ENCODE results near the gene NOL7.

The NOL7 gene

GRCh38 chr6:13576017-13576416 lies 39.1 kb upstream of the NOL7 start:
- no peak overlapping the region for H3K27ac ChIP-seq (ENCODE audit: low read length)
- no peak overlapping the region for H3K4me3 ChIP-seq (ENCODE audit: low read length in 2 of 2)

GRCh38 chr6:13577926-13578325 lies 37.2 kb upstream of the NOL7 start:
- Histone ChIP-seq H3K36me3 (ENCODE audit: control insufficient read depth in 2 of 2, insufficient read depth in 2 of 2, low read length in 2 of 2) (peaks cover 4 to 8% of the 10 kb centered on the region in 2 donors), H3K9ac (ENCODE audit: low read length in 2 of 2) (no peak overlapping the region), H3K9me3 (ENCODE audit: control insufficient read depth in 2 of 2, low read length in 2 of 2) (no peaks in the 10 kb centered on the region), H3K27ac (ENCODE audit: low read length) (no peak overlapping the region), H3K4me1 (ENCODE audit: control insufficient read depth, insufficient read depth, low read length) (peaks cover 14% of the 10 kb centered on the region), H3K27me3 (ENCODE audit: control insufficient read depth in 1 of 2, insufficient read depth in 2 of 2, low read length in 2 of 2) (no peaks in the 10 kb centered on the region), H3K4me3 (ENCODE audit: low read length in 2 of 2) (no peak overlapping the region)

More at GRCh38 chr6:13576017-13576416, 39.1 kb upstream of the NOL7 start:
- Histone ChIP-seq H3K27me3 (ENCODE audit: control insufficient read depth in 1 of 2, insufficient read depth in 2 of 2, low read length in 2 of 2) (no peaks in the 10 kb centered on the region), H3K36me3 (ENCODE audit: control insufficient read depth in 2 of 2, insufficient read depth in 2 of 2, low read length in 2 of 2) (peaks cover 0 to 4% of the 10 kb centered on the region in 2 donors), H3K9ac (ENCODE audit: low read length in 2 of 2) (no peak overlapping the region), H3K4me1 (ENCODE audit: control insufficient read depth, insufficient read depth, low read length) (peaks cover 14% of the 10 kb centered on the region), H3K9me3 (ENCODE audit: control insufficient read depth in 2 of 2, low read length in 2 of 2) (no peaks in the 10 kb centered on the region)

GRCh38 chr6:13579911-13580310 lies 35.2 kb upstream of the NOL7 start:
- peaks cover 8 to 10% of the 10 kb centered on the region in 2 donors for H3K36me3 ChIP-seq (ENCODE audit: control insufficient read depth in 2 of 2, insufficient read depth in 2 of 2, low read length in 2 of 2)
- no peak overlapping the region for H3K4me3 ChIP-seq (ENCODE audit: low read length in 2 of 2)
- H3K4me1 ChIP-seq (ENCODE audit: control insufficient read depth, insufficient read depth, low read length): peaks cover 4% of the 10 kb centered on the region
- H3K27ac ChIP-seq (ENCODE audit: low read length): no peak overlapping the region
- H3K9me3 ChIP-seq (ENCODE audit: control insufficient read depth in 2 of 2, low read length in 2 of 2): no peaks in the 10 kb centered on the region
- no peak overlapping the region for H3K9ac ChIP-seq (ENCODE audit: low read length in 2 of 2)
- H3K27me3 ChIP-seq (ENCODE audit: control insufficient read depth in 1 of 2, insufficient read depth in 2 of 2, low read length in 2 of 2): no peaks in the 10 kb centered on the region

- Histone ChIP-seq H3K27ac (ENCODE audit: low read length) (no peak overlapping the region), H3K36me3 (ENCODE audit: control insufficient read depth in 2 of 2, insufficient read depth in 2 of 2, low read length in 2 of 2) (peaks cover 11 to 12% of the 10 kb centered on the region in 2 donors), H3K27me3 (ENCODE audit: control insufficient read depth in 1 of 2, insufficient read depth in 2 of 2, low read length in 2 of 2) (no peaks in the 10 kb centered on the region), H3K9me3 (ENCODE audit: control insufficient read depth in 2 of 2, low read length in 2 of 2) (no peaks in the 10 kb centered on the region), H3K9ac (ENCODE audit: low read length in 2 of 2) (no peak overlapping the region), H3K4me1 (ENCODE audit: control insufficient read depth, insufficient read depth, low read length) (no peaks in the 10 kb centered on the region), H3K4me3 (ENCODE audit: low read length in 2 of 2) (no peak overlapping the region)
Observed at GRCh38 chr6:13581700-13582229, 33.4 kb upstream of the NOL7 start.

- H3K9me3 ChIP-seq (ENCODE audit: control insufficient read depth in 2 of 2, low read length in 2 of 2): no peaks in the 10 kb centered on the region
- no peaks in the 10 kb centered on the region for H3K27me3 ChIP-seq (ENCODE audit: control insufficient read depth in 1 of 2, insufficient read depth in 2 of 2, low read length in 2 of 2)
- no peak overlapping the region for H3K4me3 ChIP-seq (ENCODE audit: low read length in 2 of 2)
- H3K9ac ChIP-seq (ENCODE audit: low read length in 2 of 2): no peak overlapping the region
- H3K4me1 ChIP-seq (ENCODE audit: control insufficient read depth, insufficient read depth, low read length): peaks cover 2% of the 10 kb centered on the region
- peaks cover 28 to 30% of the 10 kb centered on the region in 2 donors for H3K36me3 ChIP-seq (ENCODE audit: control insufficient read depth in 2 of 2, insufficient read depth in 2 of 2, low read length in 2 of 2)
- H3K27ac ChIP-seq (ENCODE audit: low read length): no peak overlapping the region
Observed at GRCh38 chr6:13586603-13587542, 28.3 kb upstream of the NOL7 start.

GRCh38 chr6:13589801-13590200 lies 25.3 kb upstream of the NOL7 start:
- no peaks in the 10 kb centered on the region for H3K27me3 ChIP-seq (ENCODE audit: control insufficient read depth in 1 of 2, insufficient read depth in 2 of 2, low read length in 2 of 2)
- H3K36me3 ChIP-seq (ENCODE audit: control insufficient read depth in 2 of 2, insufficient read depth in 2 of 2, low read length in 2 of 2): peaks cover 35 to 48% of the 10 kb centered on the region in 2 donors
- H3K4me1 ChIP-seq (ENCODE audit: control insufficient read depth, insufficient read depth, low read length): peaks cover 2% of the 10 kb centered on the region
- no peaks in the 10 kb centered on the region for H3K9me3 ChIP-seq (ENCODE audit: control insufficient read depth in 2 of 2, low read length in 2 of 2)
- H3K9ac ChIP-seq (ENCODE audit: low read length in 2 of 2): no peak overlapping the region
- H3K27ac ChIP-seq (ENCODE audit: low read length): no peak overlapping the region
- H3K4me3 ChIP-seq (ENCODE audit: low read length in 2 of 2): no peak overlapping the region

GRCh38 chr6:13590574-13591153 lies 24.5 kb upstream of the NOL7 start:
- Histone ChIP-seq H3K36me3 (ENCODE audit: control insufficient read depth in 2 of 2, insufficient read depth in 2 of 2, low read length in 2 of 2) (peaks cover 34 to 48% of the 10 kb centered on the region in 2 donors), H3K27ac (ENCODE audit: low read length) (no peak overlapping the region), H3K27me3 (ENCODE audit: control insufficient read depth in 1 of 2, insufficient read depth in 2 of 2, low read length in 2 of 2) (no peaks in the 10 kb centered on the region), H3K4me1 (ENCODE audit: control insufficient read depth, insufficient read depth, low read length) (peaks cover 2% of the 10 kb centered on the region), H3K4me3 (ENCODE audit: low read length in 2 of 2) (no peak overlapping the region), H3K9ac (ENCODE audit: low read length in 2 of 2) (no peak overlapping the region), H3K9me3 (ENCODE audit: control insufficient read depth in 2 of 2, low read length in 2 of 2) (no peaks in the 10 kb centered on the region)

GRCh38 chr6:13591205-13591921 lies 23.8 kb upstream of the NOL7 start:
- peaks cover 2% of the 10 kb centered on the region for H3K4me1 ChIP-seq (ENCODE audit: control insufficient read depth, insufficient read depth, low read length)
- H3K27me3 ChIP-seq (ENCODE audit: control insufficient read depth in 1 of 2, insufficient read depth in 2 of 2, low read length in 2 of 2): no peaks in the 10 kb centered on the region
- H3K9ac ChIP-seq (ENCODE audit: low read length in 2 of 2): no peak overlapping the region
- H3K9me3 ChIP-seq (ENCODE audit: control insufficient read depth in 2 of 2, low read length in 2 of 2): no peaks in the 10 kb centered on the region
- no peak overlapping the region for H3K27ac ChIP-seq (ENCODE audit: low read length)
- peaks cover 35 to 48% of the 10 kb centered on the region in 2 donors for H3K36me3 ChIP-seq (ENCODE audit: control insufficient read depth in 2 of 2, insufficient read depth in 2 of 2, low read length in 2 of 2)
- H3K4me3 ChIP-seq (ENCODE audit: low read length in 2 of 2): no peak overlapping the region

- Histone ChIP-seq H3K36me3 (ENCODE audit: control insufficient read depth in 2 of 2, insufficient read depth in 2 of 2, low read length in 2 of 2) (peaks cover 32 to 36% of the 10 kb centered on the region in 2 donors), H3K4me3 (ENCODE audit: low read length in 2 of 2) (no peak overlapping the region), H3K27ac (ENCODE audit: low read length) (no peak overlapping the region)
Observed at GRCh38 chr6:13593103-13593502, 22.0 kb upstream of the NOL7 start.

GRCh38 chr6:13593720-13594119 lies 21.4 kb upstream of the NOL7 start:
- Histone ChIP-seq H3K9ac (ENCODE audit: low read length in 2 of 2) (no peak overlapping the region), H3K4me3 (ENCODE audit: low read length in 2 of 2) (no peak overlapping the region), H3K4me1 (ENCODE audit: control insufficient read depth, insufficient read depth, low read length) (no peaks in the 10 kb centered on the region), H3K9me3 (ENCODE audit: control insufficient read depth in 2 of 2, low read length in 2 of 2) (no peaks in the 10 kb centered on the region), H3K36me3 (ENCODE audit: control insufficient read depth in 2 of 2, insufficient read depth in 2 of 2, low read length in 2 of 2) (peaks cover 32% of the 10 kb centered on the region in 2 donors), H3K27ac (ENCODE audit: low read length) (no peak overlapping the region), H3K27me3 (ENCODE audit: control insufficient read depth in 1 of 2, insufficient read depth in 2 of 2, low read length in 2 of 2) (no peaks in the 10 kb centered on the region)

More at GRCh38 chr6:13593103-13593502, 22.0 kb upstream of the NOL7 start:
- Histone ChIP-seq H3K9ac (ENCODE audit: low read length in 2 of 2) (no peak overlapping the region), H3K4me1 (ENCODE audit: control insufficient read depth, insufficient read depth, low read length) (no peaks in the 10 kb centered on the region), H3K27me3 (ENCODE audit: control insufficient read depth in 1 of 2, insufficient read depth in 2 of 2, low read length in 2 of 2) (no peaks in the 10 kb centered on the region), H3K9me3 (ENCODE audit: control insufficient read depth in 2 of 2, low read length in 2 of 2) (no peaks in the 10 kb centered on the region)
